ENCODE measurements around the gene ARSI. TPM values are rescaled to one million over a fixed set of nuclear protein-coding genes. Genes with fewer than 3 reads are reported as not detected.

ARSI gene
- total RNA-seq, 1 experiment from 2014 or later, result 5.9 TPM

- TF ChIP-seq GTF2I (CRISPR knock-in tag; conservative IDR thresholded peaks at IDR 0.05), result no peak
- TF ChIP-seq ZNF396 (CRISPR knock-in tag; IDR thresholded peaks at IDR 0.05; ENCODE audit: borderline replicate concordance), result no peak
- TF ChIP-seq, protein P1, sequence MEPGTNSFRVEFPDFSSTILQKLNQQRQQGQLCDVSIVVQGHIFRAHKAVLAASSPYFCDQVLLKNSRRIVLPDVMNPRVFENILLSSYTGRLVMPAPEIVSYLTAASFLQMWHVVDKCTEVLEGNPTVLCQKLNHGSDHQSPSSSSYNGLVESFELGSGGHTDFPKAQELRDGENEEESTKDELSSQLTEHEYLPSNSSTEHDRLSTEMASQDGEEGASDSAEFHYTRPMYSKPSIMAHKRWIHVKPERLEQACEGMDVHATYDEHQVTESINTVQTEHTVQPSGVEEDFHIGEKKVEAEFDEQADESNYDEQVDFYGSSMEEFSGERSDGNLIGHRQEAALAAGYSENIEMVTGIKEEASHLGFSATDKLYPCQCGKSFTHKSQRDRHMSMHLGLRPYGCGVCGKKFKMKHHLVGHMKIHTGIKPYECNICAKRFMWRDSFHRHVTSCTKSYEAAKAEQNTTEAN (CRISPR knock-in tag; IDR thresholded peaks at IDR 0.05), result no peak
- no peak for TF ChIP-seq ZNF138 (CRISPR knock-in tag; conservative IDR thresholded peaks at IDR 0.05)
- TF ChIP-seq CDX4 (CRISPR knock-in tag; IDR thresholded peaks at IDR 0.05; ENCODE audit: borderline replicate concordance), result no peak
- no peak for TF ChIP-seq ELF4 (CRISPR knock-in tag; IDR thresholded peaks at IDR 0.05; ENCODE audit: low read depth)
- TF ChIP-seq, protein P2, sequence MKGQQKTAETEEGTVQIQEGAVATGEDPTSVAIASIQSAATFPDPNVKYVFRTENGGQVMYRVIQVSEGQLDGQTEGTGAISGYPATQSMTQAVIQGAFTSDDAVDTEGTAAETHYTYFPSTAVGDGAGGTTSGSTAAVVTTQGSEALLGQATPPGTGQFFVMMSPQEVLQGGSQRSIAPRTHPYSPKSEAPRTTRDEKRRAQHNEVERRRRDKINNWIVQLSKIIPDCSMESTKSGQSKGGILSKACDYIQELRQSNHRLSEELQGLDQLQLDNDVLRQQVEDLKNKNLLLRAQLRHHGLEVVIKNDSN (CRISPR knock-in tag; IDR thresholded peaks at IDR 0.05), result no peak
- TF ChIP-seq ZNF671 (CRISPR knock-in tag; IDR thresholded peaks at IDR 0.05), result no peak
- no peak for TF ChIP-seq E2F1 (CRISPR knock-in tag; IDR thresholded peaks at IDR 0.05)
These were observed 45.3 kb downstream of the ARSI start (continued) for GRCh38 chr5:150257424-150257823.

DNA sequence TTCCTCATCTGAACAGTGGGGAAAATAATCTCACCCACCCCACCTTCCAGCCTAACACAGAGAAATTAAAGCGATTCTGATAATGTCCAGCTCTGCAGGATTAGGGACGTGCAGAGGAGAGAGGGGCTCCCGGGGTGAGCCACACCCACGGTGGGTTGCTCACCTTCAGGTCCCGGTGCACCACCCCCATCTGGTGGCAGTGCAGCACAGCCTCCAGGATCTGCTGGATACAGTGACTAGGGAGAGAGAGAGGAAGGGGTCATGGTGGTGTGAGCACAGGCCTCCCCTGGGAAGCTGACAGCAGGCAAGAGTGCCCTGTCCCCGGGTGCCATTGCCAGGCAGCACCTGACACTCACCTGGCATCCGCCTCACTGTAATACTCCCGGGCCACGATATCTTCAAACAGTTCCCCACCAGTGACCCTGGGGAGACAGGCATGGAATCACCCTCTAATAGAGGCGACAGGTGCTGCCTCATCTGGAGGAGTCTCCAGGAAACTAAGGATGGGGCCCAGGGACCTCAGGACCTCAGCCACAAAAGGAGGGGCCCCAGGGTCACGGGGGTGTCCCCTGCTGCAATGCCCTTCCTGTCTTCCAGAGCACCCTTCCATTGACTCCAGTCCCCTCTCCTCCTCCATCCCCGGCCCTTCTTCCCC is 46.2 kb downstream of the ARSI start:
- H3K4me1 Mint-ChIP-seq, result peaks cover 5% of the 10 kb centered on the region
- no peaks in the 10 kb centered on the region for H3K36me3 Mint-ChIP-seq
- no peaks in the 10 kb centered on the region for H3K27me3 Mint-ChIP-seq (ENCODE audit: low read depth)
- TF ChIP-seq JUN (CRISPR knock-in tag; IDR thresholded peaks at IDR 0.05) (no peak), NR2C2 (CRISPR knock-in tag; IDR thresholded peaks at IDR 0.05) (no peak), FOXP1 (CRISPR knock-in tag; IDR thresholded peaks at IDR 0.05; ENCODE audit: borderline replicate concordance) (no peak), NFE2L1 (CRISPR knock-in tag; IDR thresholded peaks at IDR 0.05) (no peak), MYBL2 (CRISPR knock-in tag; IDR thresholded peaks at IDR 0.05) (no peak), E2F1 (CRISPR knock-in tag; IDR thresholded peaks at IDR 0.05) (no peak)
- TF ChIP-seq, protein P3, sequence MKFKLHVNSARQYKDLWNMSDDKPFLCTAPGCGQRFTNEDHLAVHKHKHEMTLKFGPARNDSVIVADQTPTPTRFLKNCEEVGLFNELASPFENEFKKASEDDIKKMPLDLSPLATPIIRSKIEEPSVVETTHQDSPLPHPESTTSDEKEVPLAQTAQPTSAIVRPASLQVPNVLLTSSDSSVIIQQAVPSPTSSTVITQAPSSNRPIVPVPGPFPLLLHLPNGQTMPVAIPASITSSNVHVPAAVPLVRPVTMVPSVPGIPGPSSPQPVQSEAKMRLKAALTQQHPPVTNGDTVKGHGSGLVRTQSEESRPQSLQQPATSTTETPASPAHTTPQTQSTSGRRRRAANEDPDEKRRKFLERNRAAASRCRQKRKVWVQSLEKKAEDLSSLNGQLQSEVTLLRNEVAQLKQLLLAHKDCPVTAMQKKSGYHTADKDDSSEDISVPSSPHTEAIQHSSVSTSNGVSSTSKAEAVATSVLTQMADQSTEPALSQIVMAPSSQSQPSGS (CRISPR knock-in tag; IDR thresholded peaks at IDR 0.05; ENCODE audit: borderline replicate concordance, low read depth), result no peak
- TF ChIP-seq, protein P4, sequence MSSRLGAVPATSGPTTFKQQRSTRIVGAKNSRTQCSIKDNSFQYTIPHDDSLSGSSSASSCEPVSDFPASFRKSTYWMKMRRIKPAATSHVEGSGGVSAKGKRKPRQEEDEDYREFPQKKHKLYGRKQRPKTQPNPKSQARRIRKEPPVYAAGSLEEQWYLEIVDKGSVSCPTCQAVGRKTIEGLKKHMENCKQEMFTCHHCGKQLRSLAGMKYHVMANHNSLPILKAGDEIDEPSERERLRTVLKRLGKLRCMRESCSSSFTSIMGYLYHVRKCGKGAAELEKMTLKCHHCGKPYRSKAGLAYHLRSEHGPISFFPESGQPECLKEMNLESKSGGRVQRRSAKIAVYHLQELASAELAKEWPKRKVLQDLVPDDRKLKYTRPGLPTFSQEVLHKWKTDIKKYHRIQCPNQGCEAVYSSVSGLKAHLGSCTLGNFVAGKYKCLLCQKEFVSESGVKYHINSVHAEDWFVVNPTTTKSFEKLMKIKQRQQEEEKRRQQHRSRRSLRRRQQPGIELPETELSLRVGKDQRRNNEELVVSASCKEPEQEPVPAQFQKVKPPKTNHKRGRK (CRISPR knock-in tag; IDR thresholded peaks at IDR 0.05; ENCODE audit: borderline replicate concordance), result no peak
- POLR2A ChIA-PET, result interaction anchor here (0.6 kb wide), 1 partner anchor 14 kb away, joined by 4 read pairs; no protein-coding TSS in a partner anchor
- no peaks in the 10 kb centered on the region for H3K9me3 Mint-ChIP-seq
- H3K4me3 Mint-ChIP-seq, result no peak overlapping the region
- CTCF ChIA-PET, result interaction anchor here (0.6 to 2.0 kb wide), 19 partner anchors 8 to 134 kb away, joined by 3 to 10 read pairs (median 5); partner anchors contain the start of gene SLC6A7
- peak; percentile 74 for DNase-seq (ENCODE audit: low spot score)
- ATAC-seq, result peak; percentile 91
- H3K27ac Mint-ChIP-seq, result 0 out of 2 replicates have a peak overlapping the region, but pooled peaks have one; percentile 9
